Activated naive CD8-positive, alpha-beta T cell treated with anti-CD3 and anti-CD28 coated beads, Interleukin-2, amount 50 U/mL, for 24 hours (primary cell): Measurements from ENCODE around the gene RELA.

Source experiments
- ATAC-seq: fragments of 150-1000 bp; cut with Tn5 transposase; one replicate; pipeline ENCODE4 v1.10.0; 2021
- DNase-seq: peaks from one replicate; pipeline ENCODE4 v3.0.0; 2021
- H3K27ac Mint-ChIP-seq: one replicate; pipeline ENCODE4 v1.8.0; 2021; ENCODE audit warnings: mild to moderate bottlenecking, mixed read lengths
- H3K27me3 Mint-ChIP-seq: one replicate; pipeline ENCODE4 v1.8.0; 2021; ENCODE audit warnings: mixed read lengths
- H3K36me3 Mint-ChIP-seq: one replicate; pipeline ENCODE4 v1.8.0; 2021; ENCODE audit warnings: low read depth, mixed read lengths
- H3K4me1 Mint-ChIP-seq: one replicate; pipeline ENCODE4 v1.8.0; 2021; ENCODE audit warnings: mixed read lengths
- H3K4me3 Mint-ChIP-seq: one replicate; pipeline ENCODE4 v1.8.0; 2021; ENCODE audit warnings: mild to moderate bottlenecking, moderate library complexity, mixed read lengths
- H3K9me3 Mint-ChIP-seq: one replicate; pipeline ENCODE4 v1.8.0; 2021; ENCODE audit warnings: mixed read lengths

The RELA gene

GRCh38 chr11:65634440-65634839, 28.3 kb downstream of the RELA start:
- DNase-seq (no peak), ATAC-seq (no peak)
- no peak overlapping the region for H3K27ac Mint-ChIP-seq
- no peaks in the 10 kb centered on the region for H3K27me3 Mint-ChIP-seq
- H3K36me3 Mint-ChIP-seq: peaks cover 13% of the 10 kb centered on the region
- no peaks in the 10 kb centered on the region for H3K9me3 Mint-ChIP-seq
- peaks cover 20% of the 10 kb centered on the region for H3K4me1 Mint-ChIP-seq
- no peak overlapping the region for H3K4me3 Mint-ChIP-seq

DNA sequence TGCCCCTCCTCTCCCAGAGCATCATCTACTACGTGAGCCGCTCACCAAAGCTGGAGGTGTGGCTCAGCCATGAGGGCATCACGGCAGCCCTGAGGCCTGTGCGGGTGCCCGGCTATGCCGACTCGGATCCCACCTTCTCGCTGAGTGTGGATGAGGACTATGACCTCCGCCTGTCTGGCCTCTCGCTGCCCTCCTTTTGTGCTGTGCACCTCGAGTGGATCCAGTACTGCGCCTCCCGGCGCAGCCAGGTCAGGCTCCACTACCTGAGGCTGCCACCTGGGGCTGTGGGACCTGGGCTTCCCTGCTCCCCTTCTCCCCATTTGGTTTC, 28.6 kb downstream of the RELA start:
- no peak for ATAC-seq
- no peak overlapping the region for H3K4me3 Mint-ChIP-seq

GRCh38 chr11:65633390-65634108, 29.2 kb downstream of the RELA start:
- DNase-seq (no peak), ATAC-seq (no peak)
- peak overlapping the region; percentile 26 for H3K27ac Mint-ChIP-seq
- peaks cover 12% of the 10 kb centered on the region for H3K4me1 Mint-ChIP-seq
- peaks cover 12% of the 10 kb centered on the region for H3K36me3 Mint-ChIP-seq
- no peaks in the 10 kb centered on the region for H3K27me3 Mint-ChIP-seq
- H3K9me3 Mint-ChIP-seq: no peaks in the 10 kb centered on the region
- H3K4me3 Mint-ChIP-seq: no peak overlapping the region

More for the DNA sequence above, 28.6 kb downstream of the RELA start:
- no peaks in the 10 kb centered on the region for H3K27me3 Mint-ChIP-seq
- DNase-seq: no peak
- no peaks in the 10 kb centered on the region for H3K9me3 Mint-ChIP-seq
- peaks cover 15% of the 10 kb centered on the region for H3K36me3 Mint-ChIP-seq
- H3K4me1 Mint-ChIP-seq: peaks cover 17% of the 10 kb centered on the region
- H3K27ac Mint-ChIP-seq: no peak overlapping the region

DNA sequence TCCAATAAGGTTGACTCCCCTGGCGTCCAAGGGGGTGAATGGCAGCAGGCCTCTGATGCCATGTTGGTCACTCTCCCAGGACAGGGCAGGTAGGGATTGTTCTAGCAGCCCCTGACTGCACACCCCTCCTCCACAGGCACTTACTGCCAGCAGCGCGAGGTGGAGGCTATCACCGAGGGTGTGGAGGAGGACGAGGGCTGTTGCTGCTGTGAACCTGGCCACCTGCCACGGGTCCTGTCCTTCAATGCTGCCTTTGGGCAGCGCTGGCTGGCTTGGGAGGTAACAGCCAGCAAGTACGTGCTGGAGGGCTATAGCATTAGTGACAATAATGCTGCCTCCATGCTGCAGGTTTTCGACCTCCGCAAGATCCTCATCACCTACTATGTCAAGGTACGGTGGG, 32.5 kb downstream of the RELA start:
- Mint-ChIP-seq H3K27ac (no peak overlapping the region), H3K4me3 (no peak overlapping the region), H3K27me3 (no peaks in the 10 kb centered on the region)

DNA sequence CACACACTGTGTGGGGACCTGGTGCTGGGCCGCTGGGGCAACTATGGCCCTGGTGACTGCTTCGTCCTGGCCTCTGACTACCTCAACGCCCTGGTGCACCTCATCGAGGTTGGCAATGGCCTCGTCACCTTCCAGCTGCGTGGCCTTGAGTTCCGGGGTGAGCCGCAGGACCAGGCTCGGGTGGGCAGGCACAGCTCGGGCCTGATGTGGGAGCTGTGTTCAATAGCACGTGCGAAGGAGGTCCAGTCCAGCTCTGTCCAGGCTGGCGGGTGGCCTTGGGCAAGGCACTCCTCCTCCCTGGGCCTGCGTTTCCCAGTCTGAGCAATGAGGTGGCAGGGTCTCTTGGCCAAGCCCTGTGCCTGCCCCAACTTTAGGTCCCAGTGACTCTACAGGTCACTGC, 33.1 kb downstream of the RELA start:
- no peak for DNase-seq
- peaks cover 25% of the 10 kb centered on the region for H3K36me3 Mint-ChIP-seq
- no peak overlapping the region for H3K4me3 Mint-ChIP-seq
- H3K9me3 Mint-ChIP-seq: no peaks in the 10 kb centered on the region
- H3K27me3 Mint-ChIP-seq: no peaks in the 10 kb centered on the region
- H3K4me1 Mint-ChIP-seq: peaks cover 6% of the 10 kb centered on the region
- ATAC-seq: no peak
- no peak overlapping the region for H3K27ac Mint-ChIP-seq

More for the DNA sequence above, 32.5 kb downstream of the RELA start:
- Mint-ChIP-seq H3K9me3 (no peaks in the 10 kb centered on the region), H3K36me3 (peaks cover 29% of the 10 kb centered on the region), H3K4me1 (peaks cover 6% of the 10 kb centered on the region)
- ATAC-seq (no peak), DNase-seq (no peak)

GRCh38 chr11:65627202-65627601, 35.5 kb downstream of the RELA start:
- H3K36me3 Mint-ChIP-seq: peaks cover 30% of the 10 kb centered on the region

GRCh38 chr11:65625628-65626342, 36.9 kb downstream of the RELA start:
- H3K27ac Mint-ChIP-seq: no peak overlapping the region
- peak; percentile 53 for DNase-seq
- H3K4me1 Mint-ChIP-seq: peaks cover 6% of the 10 kb centered on the region
- ATAC-seq: peak; percentile 63
- H3K36me3 Mint-ChIP-seq: peaks cover 31% of the 10 kb centered on the region
- no peaks in the 10 kb centered on the region for H3K27me3 Mint-ChIP-seq
- H3K4me3 Mint-ChIP-seq: no peak overlapping the region
- no peaks in the 10 kb centered on the region for H3K9me3 Mint-ChIP-seq

More at GRCh38 chr11:65627202-65627601, 35.5 kb downstream of the RELA start:
- no peaks in the 10 kb centered on the region for H3K9me3 Mint-ChIP-seq
- H3K27ac Mint-ChIP-seq: no peak overlapping the region
- DNase-seq (no peak), ATAC-seq (no peak)
- H3K4me3 Mint-ChIP-seq: no peak overlapping the region
- no peaks in the 10 kb centered on the region for H3K27me3 Mint-ChIP-seq
- H3K4me1 Mint-ChIP-seq: peaks cover 3% of the 10 kb centered on the region

DNA sequence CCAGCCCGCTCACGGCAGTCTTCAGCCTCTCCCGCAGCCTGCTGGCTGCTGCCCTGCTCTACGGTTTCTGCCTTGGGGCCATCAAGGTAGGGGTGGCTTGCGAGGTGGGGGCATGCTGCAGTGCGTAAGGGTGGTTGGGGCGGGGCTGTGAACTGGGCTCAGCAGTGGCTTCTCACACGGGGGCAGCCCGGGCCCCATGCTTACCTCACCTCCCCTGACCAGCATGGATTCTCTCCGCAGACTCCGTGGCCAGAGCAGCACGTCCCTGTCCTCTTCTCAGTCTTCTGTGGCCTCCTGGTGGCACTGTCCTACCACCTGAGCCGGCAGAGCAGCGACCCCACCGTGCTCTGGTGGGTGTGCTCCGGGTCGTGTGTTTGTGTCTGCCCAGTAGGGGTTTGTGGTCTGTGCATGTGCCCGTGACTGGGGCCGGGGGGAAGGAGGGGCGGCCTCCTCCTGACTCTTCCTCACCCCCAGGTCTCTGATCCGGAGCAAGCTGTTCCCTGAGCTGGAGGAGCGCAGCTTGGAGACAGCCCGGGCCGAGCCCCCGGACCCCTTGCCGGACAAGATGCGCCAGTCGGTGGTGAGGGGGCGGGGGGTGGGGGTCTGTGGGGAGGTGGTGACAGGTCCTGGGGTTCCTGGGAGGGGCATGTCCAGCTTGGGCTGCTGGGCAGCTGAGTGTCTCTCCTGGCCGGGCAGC, 37.6 kb downstream of the RELA start:
- peaks cover 31% of the 10 kb centered on the region for H3K36me3 Mint-ChIP-seq
- ATAC-seq: no peak
- no peak for DNase-seq
- H3K4me1 Mint-ChIP-seq: peaks cover 6% of the 10 kb centered on the region
- H3K27me3 Mint-ChIP-seq: no peaks in the 10 kb centered on the region
- no peaks in the 10 kb centered on the region for H3K9me3 Mint-ChIP-seq
- H3K4me3 Mint-ChIP-seq: no peak overlapping the region
- no peak overlapping the region for H3K27ac Mint-ChIP-seq

- peaks cover 33% of the 10 kb centered on the region for H3K36me3 Mint-ChIP-seq
- no peak overlapping the region for H3K27ac Mint-ChIP-seq
Observed at GRCh38 chr11:65623852-65624616, 38.7 kb downstream of the RELA start.

DNA sequence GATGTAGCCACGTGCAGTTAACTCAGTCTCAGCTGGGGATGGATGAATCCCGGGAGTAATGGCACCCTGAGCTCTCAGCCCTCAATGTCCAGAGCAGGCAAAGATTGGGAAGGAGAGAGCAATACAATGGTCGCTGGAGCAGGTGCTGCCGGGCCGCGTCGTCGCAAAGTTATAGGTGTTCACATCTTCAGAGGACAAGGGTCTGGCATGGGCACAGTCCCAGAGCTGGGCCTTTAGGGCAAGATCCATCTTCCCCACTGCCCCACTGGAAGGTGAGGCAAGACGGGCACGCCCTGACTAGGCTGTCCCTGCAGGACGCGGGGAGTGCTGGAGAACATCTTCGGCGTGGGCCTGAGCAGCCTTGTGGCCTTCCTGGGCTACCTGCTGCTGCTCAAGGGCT, 39.5 kb downstream of the RELA start:
- Mint-ChIP-seq H3K27me3 (no peaks in the 10 kb centered on the region), H3K36me3 (peaks cover 29% of the 10 kb centered on the region), H3K27ac (no peak overlapping the region)

More at GRCh38 chr11:65623852-65624616, 38.7 kb downstream of the RELA start:
- no peak overlapping the region for H3K4me3 Mint-ChIP-seq
- ATAC-seq (no peak), DNase-seq (no peak)
- no peaks in the 10 kb centered on the region for H3K27me3 Mint-ChIP-seq
- peaks cover 6% of the 10 kb centered on the region for H3K4me1 Mint-ChIP-seq
- no peaks in the 10 kb centered on the region for H3K9me3 Mint-ChIP-seq

DNA sequence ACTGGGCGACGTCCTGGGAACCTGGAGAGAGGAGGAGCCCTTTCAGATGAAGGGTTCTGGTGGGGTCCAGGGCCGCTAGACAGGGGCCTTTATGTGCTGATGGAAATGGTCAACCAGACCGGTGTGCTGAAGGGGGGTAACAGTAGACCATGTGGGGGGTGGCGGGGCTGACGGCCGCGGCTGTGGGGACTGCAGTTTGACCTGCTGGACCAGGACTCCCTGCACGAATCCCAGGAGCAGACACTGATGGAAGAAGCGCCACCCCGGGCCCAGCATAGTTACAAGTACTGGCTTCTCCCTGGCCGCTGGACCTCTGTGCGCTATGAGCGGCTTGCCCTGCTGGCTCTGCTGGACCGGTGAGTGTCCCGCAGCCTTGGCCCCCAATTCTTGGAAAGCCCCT, 40.7 kb downstream of the RELA start:
- no peaks in the 10 kb centered on the region for H3K27me3 Mint-ChIP-seq
- no peak for DNase-seq
- H3K9me3 Mint-ChIP-seq: no peaks in the 10 kb centered on the region
- H3K4me1 Mint-ChIP-seq: peaks cover 15% of the 10 kb centered on the region
- H3K4me3 Mint-ChIP-seq: no peak overlapping the region
- ATAC-seq: no peak
- no peak overlapping the region for H3K27ac Mint-ChIP-seq
- H3K36me3 Mint-ChIP-seq: peaks cover 34% of the 10 kb centered on the region

More for the DNA sequence above, 39.5 kb downstream of the RELA start:
- Mint-ChIP-seq H3K4me1 (peaks cover 7% of the 10 kb centered on the region), H3K4me3 (no peak overlapping the region), H3K9me3 (no peaks in the 10 kb centered on the region)
- no peak for DNase-seq
- ATAC-seq: no peak

- Mint-ChIP-seq H3K36me3 (peaks cover 37% of the 10 kb centered on the region), H3K27me3 (no peaks in the 10 kb centered on the region), H3K9me3 (no peaks in the 10 kb centered on the region), H3K4me3 (no peak overlapping the region), H3K27ac (no peak overlapping the region), H3K4me1 (peaks cover 21% of the 10 kb centered on the region)
- no peak for ATAC-seq
- DNase-seq: no peak
Observed at GRCh38 chr11:65621460-65621859, 41.3 kb downstream of the RELA start.

GRCh38 chr11:65620666-65621065, 42.0 kb downstream of the RELA start:
- no peaks in the 10 kb centered on the region for H3K9me3 Mint-ChIP-seq
- H3K36me3 Mint-ChIP-seq: peaks cover 32% of the 10 kb centered on the region
- H3K4me3 Mint-ChIP-seq: no peak overlapping the region
- peaks cover 20% of the 10 kb centered on the region for H3K4me1 Mint-ChIP-seq
- H3K27ac Mint-ChIP-seq: no peak overlapping the region
- no peaks in the 10 kb centered on the region for H3K27me3 Mint-ChIP-seq
- ATAC-seq (no peak), DNase-seq (no peak)

DNA sequence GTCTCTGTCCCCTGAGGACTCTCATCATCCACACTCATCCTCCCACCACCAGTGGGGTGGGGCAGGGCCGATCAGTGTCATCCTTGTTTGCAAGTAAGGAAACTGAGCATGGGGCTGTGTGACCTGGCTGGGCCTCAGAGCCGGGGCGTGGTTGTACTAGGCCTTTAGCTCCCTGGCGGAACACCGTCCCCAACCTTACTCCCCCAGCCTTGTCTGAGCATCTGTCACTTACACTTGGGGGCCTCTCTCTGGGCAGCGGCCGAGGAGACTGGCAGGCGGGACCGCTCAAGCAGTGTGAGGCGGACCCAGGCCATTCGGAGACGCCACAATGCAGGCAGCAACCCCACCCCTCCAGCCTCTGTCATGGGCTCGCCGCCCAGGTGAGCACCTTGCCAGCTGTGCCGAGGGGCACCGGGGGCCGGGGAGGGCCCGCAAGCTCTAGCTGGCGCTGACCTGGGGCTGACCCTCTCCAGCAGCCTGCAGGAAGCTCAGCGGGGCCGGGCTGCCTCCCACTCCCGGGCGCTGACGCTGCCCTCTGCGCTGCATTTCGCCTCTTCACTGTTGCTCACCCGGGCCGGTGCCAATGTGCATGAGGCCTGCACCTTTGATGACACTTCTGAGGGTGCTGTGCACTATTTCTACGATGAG, 43.3 kb downstream of the RELA start:
- Mint-ChIP-seq H3K27ac (no peak overlapping the region), H3K36me3 (peaks cover 33% of the 10 kb centered on the region), H3K27me3 (peaks cover 3% of the 10 kb centered on the region), H3K4me3 (no peak overlapping the region), H3K9me3 (no peaks in the 10 kb centered on the region), H3K4me1 (peaks cover 25% of the 10 kb centered on the region)
- ATAC-seq (no peak), DNase-seq (no peak)
